Measurements from ENCODE around the gene RGMA.

RGMA gene

GRCh38 chr15:93020976-93021772 is 67.8 kb downstream of the RGMA start:
- DNase-seq, result no peak

GRCh38 chr15:93019971-93020370 is 69.0 kb downstream of the RGMA start:
- no peak for DNase-seq

GRCh38 chr15:93019090-93019489 is 69.9 kb downstream of the RGMA start:
- no peak for DNase-seq

GRCh38 chr15:93018574-93018973 is 70.4 kb downstream of the RGMA start:
- DNase-seq, result peak in 7 of 56 donors; percentile 12 to 32 (median 18)

GRCh38 chr15:93017526-93017925 is 71.5 kb downstream of the RGMA start:
- DNase-seq, result no peak

- peak in 1 of 56 donors; percentile 22 for DNase-seq
Observed at GRCh38 chr15:93012786-93013185, 76.2 kb downstream of the RGMA start.

- no peak for DNase-seq
Observed at GRCh38 chr15:93007994-93008393, 81.0 kb downstream of the RGMA start.

GRCh38 chr15:93005133-93005532 is 83.9 kb downstream of the RGMA start:
- DNase-seq, result no peak

- no peak for DNase-seq
Observed at GRCh38 chr15:93001881-93002280, 87.1 kb downstream of the RGMA start.

GRCh38 chr15:93001156-93001555 is 87.9 kb downstream of the RGMA start:
- no peak for DNase-seq

GRCh38 chr15:92997821-92998220 is 91.2 kb downstream of the RGMA start:
- DNase-seq, result no peak

- DNase-seq, result no peak
Observed at GRCh38 chr15:92992720-92993119, 96.3 kb downstream of the RGMA start.

GRCh38 chr15:92990031-92990430 is 99.0 kb downstream of the RGMA start:
- DNase-seq, result no peak

GRCh38 chr15:92989470-92989869 is 99.5 kb downstream of the RGMA start:
- no peak for DNase-seq

Data from nucleus accumbens (tissue), 56 donors.